K562 (cell line): ENCODE measurements around the gene WIPF2. TPM values are rescaled to one million over a fixed set of nuclear protein-coding genes. Genes with fewer than 3 reads are reported as not detected.

ENCODE experiments used
- ATAC-seq: fragments of 200-7000 bp; cut with Tn5 transposase; 3 replicates; pipeline ENCODE4 v1.9.1; 2020; ENCODE audit warnings: moderate library complexity
- BruUV-seq: library from RNA; stranded (reverse); fragments of 400-500 nt; replicated peaks from 2 replicates; lab custom pipeline; 2021; lab: Mats Ljungman, UMichigan
- CTCF ChIA-PET: fragments of 300-600 bp; formaldehyde crosslinking; extraction: SDS; loops from one replicate; lab custom pipeline; 2021; ENCODE audit warnings: low intra/inter-chr PET ratio; lab: Yijun Ruan, JAX
- POLR2A ChIA-PET: fragments of 300-600, 350-650 bp; sonication (Branson Sonifier 250); formaldehyde crosslinking; extraction: SDS; loops from one replicate; lab custom pipeline; 2021; ENCODE audit warnings: antibody characterized with exemption, inconsistent platforms; lab: Yijun Ruan, JAX
- DNase-seq, 4 experiments: peaks; one replicate each; pipeline versions ENCODE4 v3.0.0 to v3.0.0-alpha.2; 2011 to 2018; ENCODE audit warnings: low spot score in 3 of 4, mixed read lengths in 3 of 4; ENCODE audit errors: extremely low read depth in 1 of 4
- FAIRE-seq: peaks from 2 replicates; lab custom pipeline; 2011; peaks lifted over from hg19 to GRCh38; lab: Jason Lieb, UNC
- H2AFZ ChIP-seq: 2 replicates; pipeline ENCODE4 v1.6.0; 2011; ENCODE audit warnings: low read depth, low read length, control low read depth, inconsistent platforms
- H3K27ac ChIP-seq: fragments of 200-600 bp; 3 replicates; pipeline ENCODE4 v1.8.0; 2011; ENCODE audit warnings: low read depth, mild to moderate bottlenecking, control low read depth, inconsistent platforms, low read length, moderate library complexity, mixed read lengths; ENCODE audit errors: extremely low read depth
- H3K27me3 ChIP-seq, 2 experiments: fragments of 300-600 bp in 1 of 2; 2 replicates in 1 of 2; 3 replicates in 1 of 2; pipeline versions ENCODE4 v1.6.0 to v1.8.0; 2011; ENCODE audit warnings: inconsistent platforms in 2 of 2, low read length in 2 of 2, mild to moderate bottlenecking in 1 of 2, mixed read lengths in 1 of 2, moderate library complexity in 1 of 2; ENCODE audit not compliant: control insufficient read depth in 2 of 2, insufficient read depth in 2 of 2
- H3K36me3 ChIP-seq: fragments of 300-600 bp; 3 replicates; pipeline ENCODE4 v1.8.0; 2011; ENCODE audit warnings: mild to moderate bottlenecking, low read length, inconsistent platforms; ENCODE audit not compliant: control insufficient read depth, insufficient read depth
- H3K4me1 ChIP-seq, 2 experiments: fragments of 200-600 bp in 1 of 2; replicated peaks in 1 of 2; 2 replicates in 1 of 2; 3 replicates in 1 of 2; pipeline versions ENCODE4 v1.5.1 to v1.8.0; 2011; ENCODE audit warnings: inconsistent platforms in 2 of 2, low read length in 2 of 2, mild to moderate bottlenecking in 1 of 2, mixed read lengths in 1 of 2, moderate library complexity in 1 of 2; ENCODE audit not compliant: control insufficient read depth in 2 of 2, insufficient read depth in 2 of 2
- H3K4me2 ChIP-seq: 2 replicates; pipeline ENCODE4 v1.6.1; 2011; ENCODE audit warnings: low read length, control low read depth, inconsistent platforms, mixed read lengths; ENCODE audit not compliant: insufficient read depth
- H3K4me3 ChIP-seq: fragments of 200-600 bp; sonication (generic), shearing (Covaris generic); 2 replicates; pipeline ENCODE4 v1.5.1; 2016; ENCODE audit warnings: control low read depth, inconsistent platforms
- H3K79me2 ChIP-seq: fragments of 200-600 bp; 3 replicates; pipeline ENCODE4 v1.8.0; 2011; ENCODE audit warnings: low read length, inconsistent platforms; ENCODE audit not compliant: control insufficient read depth, insufficient read depth
- H3K9ac ChIP-seq, 2 experiments: 2 replicates each; pipeline versions ENCODE4 v1.6.0 to v1.6.1; 2011; ENCODE audit warnings: low read depth in 2 of 2, low read length in 2 of 2, control low read depth in 1 of 2, inconsistent platforms in 1 of 2, mild to moderate bottlenecking in 1 of 2, mixed read lengths in 1 of 2; ENCODE audit not compliant: insufficient read depth in 1 of 2
- H3K9me1 ChIP-seq: one replicate; pipeline ENCODE4 v1.6.0; 2011; ENCODE audit warnings: inconsistent platforms, mild to moderate bottlenecking, low read length, moderate library complexity; ENCODE audit not compliant: control insufficient read depth, insufficient read depth
- H3K9me3 ChIP-seq: replicated peaks from 2 replicates; pipeline ENCODE4 v1.5.1; 2011; ENCODE audit warnings: low read depth, low read length, inconsistent platforms; ENCODE audit not compliant: control insufficient read depth, insufficient read depth
- H4K20me1 ChIP-seq: replicated peaks from 2 replicates; pipeline ENCODE4 v1.6.1; 2011; ENCODE audit warnings: low read length, inconsistent platforms, mixed read lengths; ENCODE audit not compliant: control insufficient read depth, insufficient read depth
- EHMT2 ChIP-seq: fragments of 450-650 bp; IDR thresholded peaks from 2 replicates; pipeline ENCODE4 v1.6.1; 2018; ENCODE audit warnings: antibody characterized with exemption
- HNRNPLL ChIP-seq: fragments of 200-400 bp; formaldehyde crosslinking; IDR thresholded peaks from 2 replicates; pipeline ENCODE4 v1.6.1; 2017; ENCODE audit warnings: low read length, low read depth, mild to moderate bottlenecking; ENCODE audit not compliant: poor library complexity, severe bottlenecking
- KDM1A ChIP-seq, 2 experiments: fragments of 450-650 bp; IDR thresholded peaks; 2 replicates each; pipeline ENCODE4 v1.6.1; 2016; ENCODE audit warnings: mild to moderate bottlenecking in 2 of 2
- TRIM24 ChIP-seq, 2 experiments: fragments of 450-650 bp; IDR thresholded peaks; 2 replicates each; pipeline ENCODE4 v1.6.1; 2016
- WGBS: fragments of 100-300 bp; shearing (Covaris generic); methylation state at CpG from one replicate; pipeline ENCODE4 v1.1.6; 2016; ENCODE audit warnings: low coverage, mixed read lengths; ENCODE audit not compliant: insufficient coverage; ENCODE audit errors: missing lambda C conversion rate; 5-methylcytosine and 5-hydroxymethylcytosine counted together
- in situ Hi-C: fragments of 300-500 bp; cut with MboI; formaldehyde crosslinking; loops from 4 replicates; pipeline ENCODE4 v1.15.0; 2018; ENCODE audit warnings: inconsistent platforms, mixed read lengths
- intact Hi-C: fragments of 100-400 bp; cut with micrococcal nuclease; formaldehyde crosslinking; loops from 2 replicates; pipeline ENCODE4 v1.14.2; 2022
- polyA plus RNA-seq, 8 experiments: library from polyadenylated mRNA; depleted of rRNA in 4 of 8; stranded (reverse) in 5 of 8; unstranded in 3 of 8; fragments of >200 nt; fragmentation: Nextera tagmentation in 2 of 8; fragmentation: Illumina TruSeq in 1 of 8; extraction: Ambion mirVana in 2 of 8; extraction: Trizol in 1 of 8; gene quantifications; 2 replicates each; pipeline versions ENCODE4 v1.2.1 to v1.2.3, GENCODE V29; 2011 to 2014; ENCODE audit warnings: inconsistent platforms in 1 of 8, missing spikeins in 1 of 8
- total RNA-seq, 7 experiments: library from RNA; depleted of rRNA in 6 of 7; stranded (reverse); fragments of >200 nt in 6 of 7; fragmentation: Illumina TruSeq in 2 of 7; extraction: Trizol in 2 of 7; gene quantifications; 2 replicates each; pipeline versions ENCODE4 v1.2.1 to v1.2.3, GENCODE V29; 2011 to 2021; ENCODE audit warnings: low replicate concordance in 1 of 7

The WIPF2 gene
- total and polyA plus RNA-seq, 9 of the 15 experiments (the other 6 are each of a cell fraction or from before 2014, with no cell fraction given) = 3.6 to 15.0 (median 5.3) TPM

DNA sequence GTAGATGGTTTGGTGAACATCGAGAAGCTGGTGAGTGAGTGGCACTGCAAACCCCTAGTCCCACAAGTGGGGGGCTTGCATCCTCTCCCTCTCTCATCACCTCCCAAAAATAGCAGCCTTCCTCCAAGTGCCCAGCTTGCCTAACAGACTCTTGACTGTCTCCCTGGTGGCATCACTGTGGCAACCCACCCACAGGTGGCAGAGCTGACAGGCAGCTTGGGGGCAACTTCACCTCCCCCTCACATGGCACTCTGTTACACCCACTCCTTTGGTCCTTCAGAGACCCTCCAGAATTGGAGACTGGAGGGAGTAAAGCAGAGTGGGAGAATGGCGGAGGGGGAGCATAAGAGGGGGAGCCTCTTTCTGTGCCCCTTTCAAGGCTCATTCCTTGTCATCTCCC, 26.1 kb upstream of the WIPF2 start:
- Histone ChIP-seq H4K20me1 (no peaks in the 10 kb centered on the region), H2AFZ (no peak overlapping the region), H3K4me2 (no peak overlapping the region), H3K79me2 (no peaks in the 10 kb centered on the region), H3K9ac (no peak overlapping the region), H3K4me3 (no peak overlapping the region), H3K9me1 (no peaks in the 10 kb centered on the region), H3K4me1 (peaks cover 3 to 26% of the 10 kb centered on the region in 2 experiments; a peak in 3 of 5 replicates), H3K36me3 (no peaks in the 10 kb centered on the region; the same call in 2 of the 3 replicates), H3K9me3 (no peaks in the 10 kb centered on the region; the same call in 1 of the 2 replicates), H3K27me3 (no peaks in the 10 kb centered on the region; a peak in 1 of 5 replicates), H3K27ac (no peak overlapping the region)
- ATAC-seq = no peak
- POLR2A ChIA-PET = interaction anchor here (0.6 to 1.3 kb wide), 3 partner anchors 28 to 347 kb away, joined by 3 to 4 read pairs (median 3); partner anchors contain the start of gene NR1D1
- CTCF ChIA-PET = no interaction called here
- WGBS = 85% methylated on average over 2 of the region's 2 CpGs
- TF ChIP-seq HNRNPLL (peak; percentile 4), EHMT2 (no peak)
- intact Hi-C loops (loop anchor here (5.0 kb wide), 1 partner anchor 181 kb away; no protein-coding TSS in a partner anchor), in situ Hi-C loops (loop anchor here (5.0 kb wide), 1 partner anchor 94 kb away; the partner anchor contains the start of gene CDC6)
- FAIRE-seq = no peak
- no TSS peak for BruUV-seq
- no peak for DNase-seq

DNA sequence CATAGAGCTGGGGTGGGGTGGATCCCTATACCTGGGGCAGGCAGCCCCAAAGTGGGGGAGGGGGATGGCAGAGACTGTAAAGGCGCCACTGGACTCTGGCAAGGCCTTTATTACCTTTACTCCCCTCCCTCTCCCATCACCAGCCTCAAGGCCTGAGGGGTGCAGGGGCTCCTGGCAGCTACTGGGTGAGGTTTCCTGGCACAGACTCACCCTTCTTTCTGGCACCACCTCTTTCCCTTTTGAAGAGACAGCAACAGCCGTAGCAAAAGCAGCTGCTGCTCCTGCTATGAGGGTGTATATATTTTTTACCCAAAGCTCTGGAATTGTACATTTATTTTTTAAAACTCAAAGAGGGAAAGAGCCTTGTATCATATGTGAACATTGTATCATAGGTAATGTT, 24.3 kb upstream of the WIPF2 start:
- FAIRE-seq (no peak), ATAC-seq (no peak), DNase-seq (no peak)
- Histone ChIP-seq H2AFZ (no peak overlapping the region), H3K9me1 (no peaks in the 10 kb centered on the region), H4K20me1 (no peaks in the 10 kb centered on the region), H3K9ac (no peak overlapping the region), H3K27me3 (no peaks in the 10 kb centered on the region; a peak in 1 of 5 replicates), H3K36me3 (no peaks in the 10 kb centered on the region; the same call in 2 of the 3 replicates), H3K4me2 (no peak overlapping the region), H3K4me1 (peaks cover 3 to 26% of the 10 kb centered on the region in 2 experiments; a peak in 3 of 5 replicates), H3K4me3 (no peak overlapping the region), H3K79me2 (no peaks in the 10 kb centered on the region), H3K9me3 (no peaks in the 10 kb centered on the region; the same call in 1 of the 2 replicates), H3K27ac (no peak overlapping the region)
- 73% methylated on average over 2 of the region's 2 CpGs for WGBS
- intact Hi-C loops = loop anchor here (5.0 kb wide), 1 partner anchor 183 kb away; no protein-coding TSS in a partner anchor
- ChIA-PET POLR2A (interaction anchor here (0.6 to 0.7 kb wide), 2 partner anchors 12 to 250 kb away, joined by 3 to 5 read pairs; no protein-coding TSS in a partner anchor), CTCF (no interaction called here)
- TF ChIP-seq TRIM24 (IDR thresholded peaks at IDR 0.05) (no peak), KDM1A (IDR thresholded peaks at IDR 0.05) (peak in 1 of 2 experiments; percentile 70; a peak in 1 of 4 replicates)
- in situ Hi-C loops = loop anchor here (5.0 kb wide), 1 partner anchor 92 kb away; the partner anchor contains the start of gene CDC6
- no TSS peak for BruUV-seq
